Endothelial cell (in vitro differentiated cells): ENCODE results near the gene SIRPB2. TPM values are rescaled to one million over a fixed set of nuclear protein-coding genes. Genes with fewer than 3 reads are reported as not detected.

ENCODE experiments used
- DNase-seq: peaks from one replicate; pipeline ENCODE4 v3.0.0; 2021; ENCODE audit warnings: low spot score
- H3K27ac Mint-ChIP-seq: one replicate; pipeline ENCODE4 v1.8.0; 2021; ENCODE audit warnings: mixed read lengths, inconsistent platforms; ENCODE audit not compliant: unreplicated experiment
- H3K27me3 Mint-ChIP-seq: one replicate; pipeline ENCODE4 v1.8.0; 2021; ENCODE audit warnings: mild to moderate bottlenecking, moderate library complexity, mixed read lengths, inconsistent platforms; ENCODE audit not compliant: unreplicated experiment
- H3K36me3 Mint-ChIP-seq: one replicate; pipeline ENCODE4 v1.8.0; 2021; ENCODE audit warnings: mild to moderate bottlenecking, low read depth, mixed read lengths, inconsistent platforms; ENCODE audit not compliant: unreplicated experiment
- H3K4me1 Mint-ChIP-seq: one replicate; pipeline ENCODE4 v1.8.0; 2021; ENCODE audit warnings: mild to moderate bottlenecking, mixed read lengths, inconsistent platforms; ENCODE audit not compliant: unreplicated experiment
- H3K4me3 Mint-ChIP-seq: one replicate; pipeline ENCODE4 v1.8.0; 2021; ENCODE audit warnings: mild to moderate bottlenecking, mixed read lengths, inconsistent platforms; ENCODE audit not compliant: unreplicated experiment
- H3K9me3 Mint-ChIP-seq: one replicate; pipeline ENCODE4 v1.8.0; 2021; ENCODE audit warnings: mixed read lengths, inconsistent platforms; ENCODE audit not compliant: unreplicated experiment
- total RNA-seq: library from RNA; stranded (reverse); fragmentation: NEBNext Ultra II Directional; extraction: Animal tissue kit (Norgen Biotek cat#: 25700); gene quantifications from one replicate; pipeline ENCODE4 v1.2.1, GENCODE V29; 2021; ENCODE audit not compliant: unreplicated experiment
- TF ChIP-seq, protein P1 (sequence below): fragments of 200-600 bp; sonication (generic); IDR thresholded peaks from one replicate; pipeline ENCODE4 v1.5.0; 2021; ENCODE audit warnings: antibody characterized with exemption; ENCODE audit not compliant: unreplicated experiment

The SIRPB2 gene
- total RNA-seq, 1 donor from 2014 or later = 41.5 TPM

DNA sequence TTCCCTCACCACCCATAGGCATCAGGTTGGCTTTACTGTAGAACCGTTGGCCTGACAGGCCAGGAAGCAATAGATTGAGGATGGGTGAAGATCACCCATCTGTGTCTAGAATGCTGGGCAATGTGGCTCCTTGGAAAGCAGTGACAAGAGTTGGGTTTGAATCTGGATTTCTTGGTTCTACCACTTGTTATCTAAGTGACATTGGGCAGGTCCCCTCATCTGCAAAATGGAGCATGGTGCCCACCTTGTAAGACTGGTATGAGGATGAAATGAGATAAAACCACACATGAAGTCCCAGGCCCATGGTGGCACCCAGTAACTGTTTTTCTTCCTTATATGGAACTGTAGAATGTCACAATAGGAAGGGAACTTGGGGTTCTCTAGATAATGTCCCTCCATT, 22.6 kb upstream of the SIRPB2 start:
- H3K4me1 Mint-ChIP-seq = peaks cover 28% of the 10 kb centered on the region
- H3K9me3 Mint-ChIP-seq = no peaks in the 10 kb centered on the region
- H3K4me3 Mint-ChIP-seq = no peak overlapping the region
- H3K27me3 Mint-ChIP-seq = no peaks in the 10 kb centered on the region
- DNase-seq = no peak
- peaks cover 4% of the 10 kb centered on the region for H3K36me3 Mint-ChIP-seq
- TF ChIP-seq, protein P1, sequence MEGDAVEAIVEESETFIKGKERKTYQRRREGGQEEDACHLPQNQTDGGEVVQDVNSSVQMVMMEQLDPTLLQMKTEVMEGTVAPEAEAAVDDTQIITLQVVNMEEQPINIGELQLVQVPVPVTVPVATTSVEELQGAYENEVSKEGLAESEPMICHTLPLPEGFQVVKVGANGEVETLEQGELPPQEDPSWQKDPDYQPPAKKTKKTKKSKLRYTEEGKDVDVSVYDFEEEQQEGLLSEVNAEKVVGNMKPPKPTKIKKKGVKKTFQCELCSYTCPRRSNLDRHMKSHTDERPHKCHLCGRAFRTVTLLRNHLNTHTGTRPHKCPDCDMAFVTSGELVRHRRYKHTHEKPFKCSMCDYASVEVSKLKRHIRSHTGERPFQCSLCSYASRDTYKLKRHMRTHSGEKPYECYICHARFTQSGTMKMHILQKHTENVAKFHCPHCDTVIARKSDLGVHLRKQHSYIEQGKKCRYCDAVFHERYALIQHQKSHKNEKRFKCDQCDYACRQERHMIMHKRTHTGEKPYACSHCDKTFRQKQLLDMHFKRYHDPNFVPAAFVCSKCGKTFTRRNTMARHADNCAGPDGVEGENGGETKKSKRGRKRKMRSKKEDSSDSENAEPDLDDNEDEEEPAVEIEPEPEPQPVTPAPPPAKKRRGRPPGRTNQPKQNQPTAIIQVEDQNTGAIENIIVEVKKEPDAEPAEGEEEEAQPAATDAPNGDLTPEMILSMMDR = no peak
- no peak overlapping the region for H3K27ac Mint-ChIP-seq

DNA sequence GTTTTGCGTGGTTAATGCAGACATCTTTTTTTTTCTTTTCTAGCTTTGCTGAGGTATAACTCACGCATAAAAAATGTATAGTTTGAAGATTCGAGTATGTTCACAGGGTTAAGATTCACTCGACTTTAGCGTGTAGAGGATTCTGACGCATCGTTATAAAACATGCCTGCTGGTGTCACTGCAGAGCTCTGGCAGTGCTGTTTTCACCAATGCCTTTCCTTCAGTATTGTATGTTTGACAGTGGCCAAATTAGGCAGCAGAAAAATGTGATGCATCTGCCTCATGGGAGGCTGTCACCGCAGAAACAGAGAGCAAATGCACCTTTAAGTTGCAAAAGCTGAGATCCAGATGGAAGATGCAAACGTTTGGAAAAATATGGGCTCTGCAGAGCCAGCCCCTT, 18.0 kb upstream of the SIRPB2 start:
- Mint-ChIP-seq H3K27ac (no peak overlapping the region), H3K27me3 (peaks cover 1% of the 10 kb centered on the region), H3K4me1 (peaks cover 5% of the 10 kb centered on the region), H3K4me3 (no peak overlapping the region), H3K36me3 (no peaks in the 10 kb centered on the region), H3K9me3 (no peaks in the 10 kb centered on the region)
- DNase-seq = peak; percentile 25
- TF ChIP-seq, protein P1 = peak; percentile 22

DNA sequence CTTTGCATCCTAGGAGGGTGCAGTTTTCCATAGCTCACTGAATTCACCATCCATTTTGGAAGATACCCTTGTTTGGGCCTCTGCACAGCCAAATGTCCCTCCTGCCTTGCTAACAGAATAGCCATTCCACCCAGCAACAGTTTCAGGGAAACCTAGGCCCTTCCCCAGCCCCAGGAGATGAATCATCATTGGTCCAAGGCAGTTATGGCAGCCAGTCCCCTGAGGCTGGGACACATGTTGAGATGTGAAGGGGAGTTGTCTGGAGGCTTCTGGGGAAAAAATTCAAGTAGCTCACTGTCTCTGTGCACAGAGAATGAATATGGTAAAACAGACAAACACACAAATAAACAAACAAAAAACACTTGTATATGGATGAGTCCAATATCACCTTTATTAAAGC, 17.4 kb upstream of the SIRPB2 start:
- H3K4me3 Mint-ChIP-seq = no peak overlapping the region
- TF ChIP-seq, protein P1 = no peak

DNA sequence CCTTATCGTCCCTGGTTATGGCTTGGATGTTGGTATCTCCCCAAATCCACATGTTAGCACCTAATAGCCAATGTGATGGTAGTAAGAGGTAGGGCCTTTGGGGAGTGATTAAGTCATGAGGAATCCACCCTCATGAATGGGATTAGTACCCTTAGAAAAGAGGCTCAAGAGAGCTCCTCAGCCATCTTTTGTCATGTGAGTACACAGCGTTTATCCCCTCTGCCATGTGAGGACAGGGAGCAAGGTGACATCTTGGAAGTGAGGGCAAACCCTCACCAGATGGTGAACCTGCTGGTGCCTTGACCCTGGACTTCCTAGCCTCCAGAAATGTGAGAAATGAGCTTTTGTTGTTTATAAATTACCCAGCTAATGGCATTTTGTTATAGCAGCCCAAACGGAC, 16.1 kb upstream of the SIRPB2 start:
- Mint-ChIP-seq H3K4me3 (no peak overlapping the region), H3K36me3 (no peaks in the 10 kb centered on the region), H3K27ac (no peak overlapping the region), H3K27me3 (peaks cover 1% of the 10 kb centered on the region), H3K9me3 (no peaks in the 10 kb centered on the region), H3K4me1 (peaks cover 5% of the 10 kb centered on the region)
- no peak for DNase-seq
- TF ChIP-seq, protein P1 = no peak

More for the DNA sequence above, 17.4 kb upstream of the SIRPB2 start:
- no peaks in the 10 kb centered on the region for H3K36me3 Mint-ChIP-seq
- peaks cover 1% of the 10 kb centered on the region for H3K27me3 Mint-ChIP-seq
- H3K9me3 Mint-ChIP-seq = no peaks in the 10 kb centered on the region
- H3K27ac Mint-ChIP-seq = no peak overlapping the region
- peaks cover 5% of the 10 kb centered on the region for H3K4me1 Mint-ChIP-seq
- DNase-seq = no peak

DNA sequence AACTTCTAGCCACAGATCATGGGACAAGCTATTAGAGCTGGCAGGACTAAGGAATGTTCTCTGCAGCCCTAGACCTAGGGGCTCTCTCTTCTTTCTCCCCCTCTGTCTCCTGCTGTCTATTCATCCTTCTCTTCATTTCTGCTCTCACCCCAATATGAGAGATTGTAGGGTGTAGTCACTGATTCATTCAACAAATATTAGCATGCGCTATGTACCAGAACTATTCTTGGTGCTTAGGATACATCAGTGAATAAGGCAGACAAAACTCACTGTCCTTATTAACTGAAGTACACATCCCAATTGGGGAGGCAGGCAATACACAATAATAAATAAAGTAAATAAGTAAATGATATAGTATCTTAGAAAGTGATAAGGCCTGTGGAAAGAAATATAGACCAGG, 14.7 kb upstream of the SIRPB2 start:
- Mint-ChIP-seq H3K27me3 (peaks cover 1% of the 10 kb centered on the region), H3K9me3 (no peaks in the 10 kb centered on the region), H3K27ac (no peak overlapping the region), H3K4me3 (no peak overlapping the region), H3K4me1 (no peaks in the 10 kb centered on the region), H3K36me3 (no peaks in the 10 kb centered on the region)
- TF ChIP-seq, protein P1 = no peak
- DNase-seq = no peak
